Measurements from ENCODE around the gene FHOD3. TPM values are rescaled to one million over a fixed set of nuclear protein-coding genes. Genes with fewer than 3 reads are reported as not detected.

FHOD3 gene
- total and polyA plus RNA-seq, 4 donors: 0.57 to 1.3 (median 1.2) TPM; not detected in 1

DNA sequence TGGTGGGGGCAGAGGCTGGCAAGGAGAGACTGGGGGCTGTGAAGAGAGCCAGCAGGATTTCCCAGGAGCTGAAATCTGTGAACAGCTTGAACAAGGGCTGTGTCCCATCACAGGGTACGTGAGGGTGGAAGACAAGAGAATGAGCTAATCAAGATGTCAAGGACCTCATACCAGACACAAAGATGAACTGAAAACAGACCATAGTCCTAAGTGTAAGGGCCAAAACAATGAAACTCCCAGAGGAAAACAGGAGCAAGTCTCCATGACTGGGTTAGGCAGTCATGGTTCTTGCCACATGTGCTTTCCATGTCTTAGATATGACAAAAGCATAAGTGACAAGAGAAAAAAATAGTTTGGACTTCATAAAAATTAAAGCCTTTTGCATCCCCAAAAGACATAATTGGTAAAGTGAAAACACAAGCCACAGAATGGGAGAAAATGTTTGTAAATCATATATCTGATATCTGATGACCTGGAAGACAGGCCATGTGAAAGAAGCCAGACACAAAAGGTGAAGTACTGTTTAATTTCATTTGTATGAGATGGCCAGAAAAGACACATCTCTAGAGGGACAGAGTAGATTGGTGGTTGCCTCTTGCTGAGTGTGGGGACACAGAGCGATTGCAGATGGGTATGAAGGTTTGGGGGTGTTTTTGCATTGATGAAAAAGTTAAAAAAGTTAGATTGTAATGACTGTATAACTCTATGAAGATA is 67.6 kb downstream of the FHOD3 start:
- DNase-seq (ENCODE audit: low spot score): no peak
- TF ChIP-seq GABPA (IDR thresholded peaks at IDR 0.05 in 1 of 2, conservative IDR thresholded peaks at IDR 0.05 in 1 of 2) (no peak), YY1 (IDR thresholded peaks at IDR 0.05) (no peak), JUND (IDR thresholded peaks at IDR 0.05) (no peak), HNF4G (IDR thresholded peaks at IDR 0.05) (no peak), HNF4A (conservative IDR thresholded peaks at IDR 0.05) (no peak), REST (IDR thresholded peaks at IDR 0.05) (no peak), SP1 (IDR thresholded peaks at IDR 0.05) (no peak)
- Histone ChIP-seq H3K4me1 (ENCODE audit: control insufficient read depth in 4 of 4, insufficient read depth in 4 of 4, low read length in 3 of 4) (no peaks in the 10 kb centered on the region), H3K9me3 (ENCODE audit: control insufficient read depth in 4 of 4, low read length in 3 of 4) (peaks cover 0 to 2% (median 2%) of the 10 kb centered on the region in 4 donors), H3K27ac (ENCODE audit: low read depth in 1 of 2, low read length in 2 of 2) (no peak overlapping the region), H3K36me3 (ENCODE audit: control insufficient read depth in 4 of 4, insufficient read depth in 3 of 4, low read depth in 1 of 4, low read length in 3 of 4) (no peaks in the 10 kb centered on the region), H3K4me3 (ENCODE audit: low read depth in 1 of 3, low read length in 3 of 3) (no peak overlapping the region), H3K9ac (ENCODE audit: low read depth in 1 of 2, low read length in 2 of 2) (no peak overlapping the region), H3K27me3 (ENCODE audit: control insufficient read depth in 4 of 4, insufficient read depth in 4 of 4, low read length in 3 of 4) (peaks cover 0 to 2% (median 0%) of the 10 kb centered on the region in 4 donors)
- WGBS: 72% methylated on average over 2 of the region's 2 CpGs

GRCh38 chr18:36365836-36366775 is 68.6 kb downstream of the FHOD3 start:
- no peak overlapping the region for H3K27ac ChIP-seq (ENCODE audit: low read depth in 1 of 2, low read length in 2 of 2)
- DNase-seq (ENCODE audit: low spot score): no peak
- peaks cover 0 to 2% (median 0%) of the 10 kb centered on the region in 4 donors for H3K27me3 ChIP-seq (ENCODE audit: control insufficient read depth in 4 of 4, insufficient read depth in 4 of 4, low read length in 3 of 4)
- H3K4me3 ChIP-seq (ENCODE audit: low read depth in 1 of 3, low read length in 3 of 3): no peak overlapping the region
- H3K36me3 ChIP-seq (ENCODE audit: control insufficient read depth in 4 of 4, insufficient read depth in 3 of 4, low read depth in 1 of 4, low read length in 3 of 4): no peaks in the 10 kb centered on the region
- no peak for TF ChIP-seq JUND (IDR thresholded peaks at IDR 0.05)
- TF ChIP-seq, protein P1, sequence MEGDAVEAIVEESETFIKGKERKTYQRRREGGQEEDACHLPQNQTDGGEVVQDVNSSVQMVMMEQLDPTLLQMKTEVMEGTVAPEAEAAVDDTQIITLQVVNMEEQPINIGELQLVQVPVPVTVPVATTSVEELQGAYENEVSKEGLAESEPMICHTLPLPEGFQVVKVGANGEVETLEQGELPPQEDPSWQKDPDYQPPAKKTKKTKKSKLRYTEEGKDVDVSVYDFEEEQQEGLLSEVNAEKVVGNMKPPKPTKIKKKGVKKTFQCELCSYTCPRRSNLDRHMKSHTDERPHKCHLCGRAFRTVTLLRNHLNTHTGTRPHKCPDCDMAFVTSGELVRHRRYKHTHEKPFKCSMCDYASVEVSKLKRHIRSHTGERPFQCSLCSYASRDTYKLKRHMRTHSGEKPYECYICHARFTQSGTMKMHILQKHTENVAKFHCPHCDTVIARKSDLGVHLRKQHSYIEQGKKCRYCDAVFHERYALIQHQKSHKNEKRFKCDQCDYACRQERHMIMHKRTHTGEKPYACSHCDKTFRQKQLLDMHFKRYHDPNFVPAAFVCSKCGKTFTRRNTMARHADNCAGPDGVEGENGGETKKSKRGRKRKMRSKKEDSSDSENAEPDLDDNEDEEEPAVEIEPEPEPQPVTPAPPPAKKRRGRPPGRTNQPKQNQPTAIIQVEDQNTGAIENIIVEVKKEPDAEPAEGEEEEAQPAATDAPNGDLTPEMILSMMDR (IDR thresholded peaks at IDR 0.05; ENCODE audit: low read depth, low read length, missing input control): no peak
- TF ChIP-seq HNF4G (IDR thresholded peaks at IDR 0.05): no peak
- TF ChIP-seq TAF1 (conservative IDR thresholded peaks at IDR 0.05): no peak
- TF ChIP-seq, protein P2, sequence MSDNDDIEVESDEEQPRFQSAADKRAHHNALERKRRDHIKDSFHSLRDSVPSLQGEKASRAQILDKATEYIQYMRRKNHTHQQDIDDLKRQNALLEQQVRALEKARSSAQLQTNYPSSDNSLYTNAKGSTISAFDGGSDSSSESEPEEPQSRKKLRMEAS (IDR thresholded peaks at IDR 0.05): no peak
- no peak for TF ChIP-seq SP1 (IDR thresholded peaks at IDR 0.05)
- TF ChIP-seq RXRA (IDR thresholded peaks at IDR 0.05): no peak
- TF ChIP-seq HNF4A (conservative IDR thresholded peaks at IDR 0.05): no peak
- TF ChIP-seq YY1 (IDR thresholded peaks at IDR 0.05): no peak
- TF ChIP-seq FOXA2 (IDR thresholded peaks at IDR 0.05): no peak
- TF ChIP-seq NR2F2 (IDR thresholded peaks at IDR 0.05): no peak
- no peak for TF ChIP-seq REST (IDR thresholded peaks at IDR 0.05)
- TF ChIP-seq, protein P3, sequence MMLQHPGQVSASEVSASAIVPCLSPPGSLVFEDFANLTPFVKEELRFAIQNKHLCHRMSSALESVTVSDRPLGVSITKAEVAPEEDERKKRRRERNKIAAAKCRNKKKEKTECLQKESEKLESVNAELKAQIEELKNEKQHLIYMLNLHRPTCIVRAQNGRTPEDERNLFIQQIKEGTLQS (IDR thresholded peaks at IDR 0.05): no peak
- TF ChIP-seq EGR1 (IDR thresholded peaks at IDR 0.05; ENCODE audit: low read depth in 2 of 2): no peak
- TF ChIP-seq RAD21 (IDR thresholded peaks at IDR 0.05): no peak
- peaks cover 0 to 2% (median 2%) of the 10 kb centered on the region in 4 donors for H3K9me3 ChIP-seq (ENCODE audit: control insufficient read depth in 4 of 4, low read length in 3 of 4)
- no peak overlapping the region for H3K9ac ChIP-seq (ENCODE audit: low read depth in 1 of 2, low read length in 2 of 2)
- H3K4me1 ChIP-seq (ENCODE audit: control insufficient read depth in 4 of 4, insufficient read depth in 4 of 4, low read length in 3 of 4): no peaks in the 10 kb centered on the region
- WGBS: 87% methylated on average over 7 of the region's 7 CpGs
